Hematopoietic multipotent progenitor cell (in vitro differentiated cells): ENCODE results near the gene PXDN. TPM values are rescaled to one million over a fixed set of nuclear protein-coding genes. Genes with fewer than 3 reads are reported as not detected.

Experiments
- DNase-seq, 3 donors: peaks; one replicate each; pipeline ENCODE4 v3.0.0-alpha.2; 2011 to 2015; ENCODE audit warnings: low read depth in 2 of 3, low spot score in 2 of 3
- total RNA-seq: library from RNA; depleted of rRNA; stranded (reverse); fragments of >200 nt; gene quantifications from one replicate; pipeline ENCODE4 v1.2.3, GENCODE V29; 2012

Gene PXDN
- total RNA-seq, 1 donor, result 6.2 TPM

DNA sequence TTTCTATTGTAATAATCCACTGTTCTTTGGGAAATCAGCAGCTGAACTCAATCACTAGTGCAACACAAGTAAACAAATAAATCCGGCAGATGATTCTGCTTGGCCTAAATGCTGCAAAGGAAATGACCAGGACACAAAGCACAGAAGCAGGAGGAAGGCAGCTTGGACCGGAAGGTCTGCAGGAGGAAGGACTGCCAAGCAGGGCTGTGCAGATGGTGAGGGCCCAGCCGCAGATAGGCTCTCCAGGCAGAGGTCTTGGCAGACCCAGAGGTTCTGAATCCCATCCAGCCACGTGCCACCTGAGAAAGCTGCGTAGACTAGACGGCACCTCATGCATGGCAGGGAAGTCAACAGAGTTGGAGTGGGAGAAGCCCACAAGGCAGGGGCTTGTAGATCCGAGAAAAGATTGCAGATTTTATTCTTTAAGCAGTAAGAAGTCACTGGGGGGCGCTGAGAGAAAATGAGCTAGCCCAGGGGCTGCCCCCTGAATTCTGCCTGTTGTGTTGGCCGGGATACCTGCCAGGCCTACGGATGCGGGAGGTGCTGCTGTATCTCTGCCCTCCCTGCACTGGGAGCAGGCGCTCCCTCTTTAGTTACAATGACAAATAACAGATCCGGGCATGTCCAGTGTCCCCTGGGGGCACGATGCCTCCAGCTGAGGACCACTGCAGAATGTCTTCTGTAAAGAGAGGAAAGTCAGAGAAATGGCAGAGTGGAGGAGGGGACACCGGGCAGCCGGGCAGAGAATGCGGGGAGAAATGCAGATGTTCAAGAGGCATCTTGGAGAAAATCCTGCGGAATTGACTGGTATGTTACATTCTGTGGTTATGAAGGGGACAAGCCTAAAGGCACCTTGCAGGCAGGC is 153.5 kb downstream of the PXDN start:
- no peak for DNase-seq

DNA sequence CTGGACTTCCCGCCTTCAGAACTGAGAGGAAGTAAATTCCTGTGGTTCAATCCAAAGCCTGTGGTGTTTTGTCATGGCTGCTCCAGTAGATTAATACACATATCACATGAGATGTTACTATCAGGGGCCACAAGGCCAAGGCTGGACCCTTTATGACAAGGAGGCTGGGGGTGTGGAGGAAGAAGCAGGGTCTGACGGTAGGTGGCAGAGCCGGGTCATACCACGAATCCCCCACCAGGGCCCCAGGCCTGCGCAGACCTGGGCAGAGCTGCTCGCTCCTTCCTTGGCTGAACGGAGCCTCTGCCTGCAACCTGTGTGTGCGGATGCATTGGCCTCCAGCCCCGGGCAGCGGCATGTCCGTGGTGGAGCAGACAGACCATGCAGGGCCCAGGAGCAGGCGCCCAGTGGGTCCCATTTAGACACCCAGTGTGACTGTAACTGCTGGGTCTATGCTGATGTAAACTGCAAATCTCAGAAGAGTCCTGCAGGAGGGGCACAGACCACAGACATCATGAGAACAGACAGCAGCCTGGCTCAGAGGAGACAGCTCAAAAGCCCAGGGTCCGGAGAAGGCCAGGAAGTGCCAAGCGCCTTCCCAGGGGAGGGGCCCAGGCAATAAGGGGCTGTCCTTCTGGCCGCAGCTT is 155.2 kb downstream of the PXDN start:
- peak in 2 of 3 donors; percentile 31 to 48 for DNase-seq

DNA sequence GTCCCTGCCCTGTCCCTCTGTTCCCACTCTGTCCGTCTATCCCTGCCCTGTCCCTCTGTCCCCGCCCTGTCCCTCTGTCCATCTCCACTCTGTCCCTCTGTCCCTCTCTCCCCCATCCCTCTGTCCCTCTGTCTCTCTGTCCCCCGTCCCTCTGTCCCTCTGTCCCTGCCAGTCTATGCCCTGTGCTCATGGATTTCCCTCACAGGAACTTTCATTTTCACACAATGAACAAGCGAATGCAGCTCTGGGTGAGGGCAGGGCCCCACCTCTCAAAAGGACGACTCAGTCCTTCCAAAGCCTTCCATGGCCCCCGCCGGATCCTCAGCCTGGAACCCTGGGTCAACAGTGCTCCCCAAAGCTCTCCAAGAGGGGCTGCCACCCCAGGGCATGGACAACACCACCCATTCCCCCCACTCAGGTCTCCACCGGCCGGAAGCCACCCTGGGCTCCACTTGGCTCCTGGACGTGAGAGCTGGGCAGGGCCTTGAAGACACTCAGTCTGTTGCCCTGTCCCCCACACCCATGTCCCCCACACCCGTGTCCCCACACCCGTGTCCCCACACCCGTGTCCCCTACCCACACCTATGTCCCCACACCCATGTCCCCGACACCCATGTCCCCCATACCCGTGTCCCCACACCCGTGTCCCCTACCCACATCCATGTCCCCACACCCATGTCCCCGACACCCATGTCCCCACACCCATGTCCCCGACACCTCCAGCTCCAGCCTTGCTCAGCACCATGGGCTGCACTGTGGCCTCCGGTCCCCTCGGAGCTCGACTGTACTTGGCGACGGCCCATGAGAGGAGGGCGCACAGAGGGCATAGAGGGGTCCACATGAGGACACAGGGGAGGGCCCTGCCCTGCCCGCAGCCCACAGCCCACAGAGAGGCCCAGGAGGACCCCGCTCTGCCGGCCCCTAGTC is 156.0 kb downstream of the PXDN start:
- no peak for DNase-seq

DNA sequence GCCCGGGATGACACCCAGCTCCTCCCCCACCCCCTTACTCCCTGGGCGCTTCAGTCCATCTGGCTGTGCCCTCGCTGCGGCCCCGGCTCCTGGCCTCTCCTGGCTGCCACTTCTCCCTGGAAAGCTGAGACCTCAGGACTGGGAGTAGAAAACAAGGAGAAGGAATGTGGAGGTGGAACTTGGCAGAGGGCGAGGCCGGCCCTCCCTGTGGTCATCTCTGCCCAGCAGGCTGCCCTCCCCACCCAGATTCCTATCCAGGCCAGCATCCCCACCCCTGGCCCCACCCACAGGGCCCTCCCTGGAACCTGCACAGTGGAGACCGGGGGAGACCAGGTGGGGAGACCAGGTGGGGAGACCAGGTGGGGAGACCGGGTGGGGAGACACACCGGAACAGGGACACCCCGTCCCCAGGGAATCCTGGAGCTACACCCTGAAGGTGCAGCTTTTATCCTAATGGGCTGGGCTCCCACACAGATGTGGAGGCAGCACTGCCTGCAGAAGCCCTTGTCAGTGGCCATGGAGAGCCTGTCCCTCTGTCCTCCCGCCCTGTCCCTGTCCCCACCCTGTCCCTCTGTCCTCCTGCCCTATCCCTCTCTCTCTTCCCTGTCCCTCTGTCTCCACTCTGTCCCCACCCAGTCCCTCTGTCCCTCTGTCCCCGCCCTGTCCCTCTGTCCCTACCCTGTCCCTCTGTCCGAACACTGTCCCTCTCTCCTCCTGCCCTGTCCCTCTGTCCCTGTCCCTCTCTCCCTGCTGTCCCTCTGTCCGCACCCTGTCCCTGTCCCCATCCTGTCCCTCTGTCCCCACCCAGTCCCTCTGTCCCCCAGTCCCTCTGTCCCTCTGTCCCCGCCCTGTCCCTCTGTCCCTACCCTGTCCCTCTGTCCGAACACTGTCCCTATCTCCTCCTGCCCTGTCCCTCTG is 157.1 kb downstream of the PXDN start:
- no peak for DNase-seq

DNA sequence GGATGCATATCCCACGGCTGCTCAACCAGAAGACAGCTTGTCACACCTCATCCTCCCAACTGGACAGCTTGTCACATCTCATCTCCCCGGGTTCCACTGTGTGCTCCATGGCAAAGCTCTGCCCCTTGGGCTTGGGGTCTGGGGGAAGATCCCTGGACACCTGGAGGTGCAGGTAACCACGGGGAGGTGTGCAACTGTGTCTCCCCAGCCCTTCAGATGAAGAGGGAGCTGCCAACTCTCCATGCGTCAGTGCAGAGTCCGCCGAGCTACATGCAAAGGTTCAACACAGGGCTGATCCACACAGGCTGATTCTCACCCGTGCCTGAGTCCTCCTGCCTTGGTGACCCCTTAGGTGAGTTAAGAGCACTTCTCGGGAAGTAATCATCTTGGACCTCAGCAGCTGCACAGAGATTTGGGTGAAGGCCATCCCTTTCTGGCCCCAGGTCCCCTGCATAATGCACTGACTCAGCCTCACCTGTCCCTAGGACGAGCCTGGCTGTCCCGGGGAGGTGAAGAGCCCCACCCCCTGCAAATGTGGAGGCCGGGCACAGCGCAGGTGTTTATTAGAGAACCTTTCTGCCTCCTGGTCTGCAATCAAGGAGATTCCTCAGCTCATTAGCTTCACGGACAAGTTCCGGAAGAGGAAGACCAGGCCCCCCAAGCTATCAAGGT is 157.9 kb downstream of the PXDN start:
- DNase-seq, result no peak

DNA sequence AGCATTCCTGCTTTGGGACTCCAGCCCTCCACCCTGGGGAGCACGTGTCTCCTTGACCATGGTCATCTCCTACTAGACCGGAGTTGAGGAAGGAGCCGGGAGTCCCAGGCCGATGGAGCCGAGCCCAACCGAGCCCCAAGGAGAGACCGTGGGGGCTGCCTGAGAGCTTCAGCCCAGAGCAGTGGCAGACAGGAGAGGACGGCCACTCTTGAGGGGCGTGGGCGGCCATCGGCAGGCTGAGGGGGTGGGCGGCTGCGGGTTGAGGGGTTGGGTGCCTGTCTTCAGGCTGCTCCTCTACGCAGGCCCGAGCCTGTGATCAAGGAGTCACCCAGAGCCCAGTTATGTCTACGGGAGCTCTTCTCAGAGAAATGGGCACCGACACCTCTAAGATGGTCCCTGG is 158.7 kb downstream of the PXDN start:
- DNase-seq, result no peak

DNA sequence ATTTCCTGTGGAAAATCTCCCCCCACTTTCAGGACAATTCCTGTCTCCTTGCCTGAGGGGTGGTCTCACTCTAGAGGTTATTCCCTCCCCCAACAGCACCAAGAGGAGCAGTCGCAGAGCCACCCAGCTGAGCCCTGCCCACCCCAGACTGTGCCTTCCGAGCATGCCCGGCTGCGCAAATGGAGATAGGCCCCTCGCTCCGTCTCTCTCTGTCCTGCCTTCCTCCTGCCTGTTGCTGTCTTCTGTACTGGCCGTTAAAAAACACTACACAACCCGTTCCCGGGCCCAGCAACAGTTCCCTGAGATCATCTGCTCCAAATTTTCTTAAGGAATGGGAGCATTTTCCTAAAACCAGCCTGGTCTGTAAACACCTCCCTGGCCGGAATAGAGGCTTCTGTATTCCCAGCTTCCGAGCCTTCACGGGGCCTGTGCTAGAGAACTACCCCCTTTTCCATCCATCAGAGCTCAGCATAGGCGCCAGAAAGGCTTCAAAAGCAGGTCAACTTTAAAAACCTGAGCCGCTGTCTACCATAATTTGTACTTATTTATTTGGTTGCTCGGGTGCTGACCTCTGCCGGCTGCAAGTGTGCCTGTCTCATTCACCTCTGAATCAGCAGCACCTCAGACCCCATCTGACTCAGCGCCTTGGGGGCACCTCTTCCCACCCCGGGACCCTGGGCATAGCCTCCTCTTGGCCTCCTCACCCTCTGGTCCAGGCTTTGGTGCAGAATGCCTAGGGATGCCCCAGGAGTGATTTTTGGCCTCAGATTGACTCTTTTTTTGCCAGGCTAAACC is 159.4 kb downstream of the PXDN start:
- DNase-seq, result no peak

DNA sequence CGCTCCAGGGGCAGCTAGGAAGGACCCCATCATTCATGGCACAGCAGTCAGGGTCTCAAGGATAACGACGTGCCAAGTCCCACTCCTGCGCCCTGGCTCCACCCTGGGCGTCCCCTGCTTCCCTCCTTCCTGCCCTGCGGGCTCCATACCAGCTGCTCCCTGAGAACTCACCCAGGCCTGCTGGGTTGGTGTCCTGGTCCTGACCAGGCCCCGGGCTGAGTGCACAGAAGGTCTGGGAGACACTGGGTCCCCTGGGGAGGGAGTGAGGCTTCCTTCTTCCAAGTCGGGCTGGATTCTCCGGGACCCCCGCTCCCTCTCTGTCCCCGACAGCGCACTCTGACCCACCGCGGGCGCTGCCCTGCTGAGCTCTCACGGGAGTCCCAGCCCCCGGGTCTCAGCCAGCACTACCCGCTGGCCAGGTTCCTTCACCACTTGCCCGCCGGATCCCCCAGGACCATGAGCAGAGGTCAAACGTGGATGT is 160.2 kb downstream of the PXDN start:
- DNase-seq, result no peak

DNA sequence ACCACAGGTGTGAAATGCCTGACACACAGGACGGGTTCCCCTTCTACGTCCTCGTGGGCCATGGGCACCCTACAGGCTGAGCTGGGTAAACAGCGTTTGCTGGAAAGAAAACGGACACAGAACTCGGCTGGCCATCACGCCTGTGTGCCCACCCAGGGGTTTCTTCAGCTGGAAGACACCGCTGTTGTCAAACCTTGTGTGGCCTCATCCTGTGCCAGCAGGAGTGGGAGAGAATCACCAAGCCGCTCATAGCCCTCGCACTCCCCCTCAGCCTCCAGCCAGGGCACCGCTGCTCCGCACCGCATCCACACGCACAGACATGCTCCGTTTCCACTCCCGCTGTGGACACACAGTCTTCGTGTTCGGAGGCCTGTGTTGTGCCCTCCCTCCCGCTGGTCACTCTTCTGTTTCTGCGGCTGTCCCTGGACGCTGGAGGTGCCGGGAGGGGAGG is 161.4 kb downstream of the PXDN start:
- DNase-seq, result no peak

DNA sequence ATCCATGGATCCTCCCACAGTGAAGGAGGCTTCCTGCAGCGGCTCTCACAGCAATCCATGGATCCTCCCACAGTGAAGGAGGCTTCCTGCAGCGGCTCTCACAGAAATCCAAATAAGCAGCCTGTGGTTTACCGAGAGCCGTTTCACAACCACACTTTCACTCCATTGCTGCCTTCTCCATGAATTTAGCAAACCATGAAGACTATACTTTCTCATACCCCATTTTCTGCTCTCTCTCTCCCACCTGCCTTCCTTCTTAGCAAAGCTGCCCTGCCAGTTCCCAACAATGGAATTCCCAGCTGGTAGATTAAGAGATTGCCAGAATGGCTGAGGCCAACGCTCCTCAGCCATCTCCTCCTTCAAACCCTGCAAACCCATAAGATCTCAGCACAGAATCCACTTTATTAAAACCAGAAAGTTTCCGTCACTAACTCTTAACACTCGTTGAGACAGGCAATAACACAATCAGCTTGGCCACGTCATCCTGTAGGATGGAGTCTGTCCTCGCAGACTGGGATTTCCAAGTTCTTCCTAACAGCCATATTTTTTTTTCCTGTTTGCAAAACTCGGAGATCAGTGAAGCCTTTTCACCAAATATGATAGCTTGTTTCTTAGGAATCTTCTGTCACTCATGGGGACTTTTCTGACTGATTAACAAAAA is 162.2 kb downstream of the PXDN start:
- DNase-seq, result no peak
